Omental fat pad (tissue), 4 donors: ENCODE measurements around the gene ADA. TPM values are rescaled to one million over a fixed set of nuclear protein-coding genes. Genes with fewer than 3 reads are reported as not detected.
"Not testable (repeated sequence)": the region's sequence is repeated elsewhere in the genome, so short reads cannot be mapped to it uniquely, and the experiment has no call there.

Source experiments
- ATAC-seq: fragments of 150-250 bp; one replicate; pipeline ENCODE4 v1.9.1; 2016; ENCODE audit warnings: mild to moderate bottlenecking, moderate library complexity; ENCODE audit not compliant: low FRiP score
- DNase-seq: peaks from one replicate; pipeline ENCODE4 v3.0.0-alpha.2; 2019; ENCODE audit warnings: low spot score
- CTCF ChIP-seq, 3 donors: fragments of 450-650 bp; IDR thresholded peaks; one replicate each; pipeline ENCODE4 v1.5.1; 2016 to 2017; ENCODE audit warnings: antibody characterized with exemption in 3 of 3, mild to moderate bottlenecking in 3 of 3, moderate library complexity in 2 of 3
- total RNA-seq, 4 donors: library from RNA; depleted of rRNA; stranded (reverse); fragments of >200 nt; gene quantifications; one replicate each; pipeline ENCODE4 v1.1.0, GENCODE V29; 2016

ADA gene
- total RNA-seq, 4 donors from 2014 or later: 11.5 to 62.6 (median 15.4) TPM

DNA sequence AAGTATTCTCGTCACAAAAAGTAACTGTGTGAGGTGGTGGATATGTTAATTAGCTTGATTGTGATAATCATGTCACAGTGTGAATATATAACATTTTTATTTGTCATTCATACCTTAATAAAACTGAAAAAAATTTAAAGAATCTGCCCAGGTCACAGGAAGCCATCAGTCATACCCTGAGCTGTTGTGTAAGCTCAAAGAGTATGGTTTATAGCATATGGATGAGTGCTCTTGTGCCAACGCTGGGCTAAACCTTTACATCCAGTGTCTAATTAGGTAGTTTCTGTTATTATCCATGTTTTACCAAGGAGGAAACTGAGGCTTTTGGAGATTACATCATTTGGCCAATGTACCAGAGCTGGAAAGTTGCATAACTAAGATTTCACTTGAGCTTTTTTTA is 57.7 kb downstream of the ADA start:
- DNase-seq (no peak), ATAC-seq (no peak)
- TF ChIP-seq CTCF (IDR thresholded peaks at IDR 0.05): no peak

GRCh38 chr20:44592366-44592765 is 59.1 kb downstream of the ADA start:
- no peak for TF ChIP-seq CTCF (IDR thresholded peaks at IDR 0.05)
- DNase-seq: peak; percentile 9
- no peak for ATAC-seq

DNA sequence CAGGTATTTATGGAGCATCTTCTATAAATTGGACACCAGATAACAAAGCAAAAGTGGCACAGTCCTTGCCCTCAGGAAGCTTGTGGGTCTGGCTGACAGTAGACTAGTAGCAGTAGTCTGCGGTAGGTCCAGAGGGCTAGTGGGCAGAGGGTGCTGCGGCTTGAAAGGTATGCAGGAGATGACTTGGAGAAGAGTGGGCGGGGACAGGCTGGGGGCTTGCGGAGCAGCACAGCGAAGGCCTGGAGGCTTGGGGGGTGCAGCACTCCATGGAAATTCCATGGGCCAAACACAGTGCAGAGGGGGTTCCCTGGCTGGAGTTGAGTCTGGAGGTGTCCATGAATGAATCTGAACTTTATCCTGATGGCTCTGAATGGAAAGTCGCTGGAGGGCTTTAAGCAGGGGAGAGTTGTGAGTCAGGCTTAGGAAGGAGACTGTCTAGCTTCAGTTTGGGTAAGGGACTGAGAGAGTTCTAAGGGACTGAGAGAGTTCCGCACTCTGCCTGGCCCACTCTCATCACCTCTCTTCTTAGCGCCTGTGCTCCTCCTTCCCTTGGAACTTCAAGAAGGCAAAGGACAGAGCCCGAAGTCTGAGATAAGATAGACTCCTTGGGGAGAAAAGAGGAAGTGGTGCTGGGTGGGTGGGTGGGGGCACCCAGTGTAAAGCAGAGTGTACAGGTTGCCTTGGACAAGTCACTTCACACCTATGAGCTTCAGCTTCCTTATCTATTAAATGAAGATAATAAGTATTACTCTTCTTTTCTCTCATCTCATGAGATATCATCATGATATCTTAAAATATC is 60.3 kb downstream of the ADA start:
- ATAC-seq: no peak

GRCh38 chr20:44589537-44589936 is 62.0 kb downstream of the ADA start:
- ATAC-seq: no peak

More for the DNA sequence above, 60.3 kb downstream of the ADA start:
- no peak for DNase-seq
- TF ChIP-seq CTCF (IDR thresholded peaks at IDR 0.05): no peak

GRCh38 chr20:44588321-44588720 is 63.2 kb downstream of the ADA start:
- not testable (repeated sequence) for ATAC-seq, DNase-seq

More at GRCh38 chr20:44589537-44589936, 62.0 kb downstream of the ADA start:
- no peak for TF ChIP-seq CTCF (IDR thresholded peaks at IDR 0.05)
- DNase-seq: no peak

GRCh38 chr20:44587035-44587980 is 64.2 kb downstream of the ADA start:
- DNase-seq (no peak), ATAC-seq (peak; percentile 17)
- TF ChIP-seq CTCF (IDR thresholded peaks at IDR 0.05): no peak

GRCh38 chr20:44586289-44586911 is 65.1 kb downstream of the ADA start:
- no peak for TF ChIP-seq CTCF (IDR thresholded peaks at IDR 0.05)
- DNase-seq (no peak), ATAC-seq (peak; percentile 7)
